HEK293T (cell line): ENCODE data around the gene RPL32.
A peak's percentile ranks its signal among the peaks of the same experiment; 100 is the strongest.

ENCODE experiments used
- CTCF ChIA-PET: fragments of 350-600 bp; formaldehyde crosslinking; extraction: SDS; loops from one replicate; lab custom pipeline; 2021; ENCODE audit warnings: antibody characterized with exemption, inconsistent platforms; lab: Yijun Ruan, JAX
- POLR2A ChIA-PET: fragments of 350-600 bp; formaldehyde crosslinking; extraction: SDS; loops from one replicate; lab custom pipeline; 2020; ENCODE audit warnings: antibody characterized with exemption, inconsistent platforms; lab: Yijun Ruan, JAX
- DNase-seq: peaks from one replicate; pipeline ENCODE4 v3.0.0; 2012; ENCODE audit warnings: mixed read lengths; ENCODE audit errors: extremely low spot score
- ARNT ChIP-seq: fragments of 450-650 bp; IDR thresholded peaks from 2 replicates; pipeline ENCODE4 v1.6.1; 2017; ENCODE audit warnings: mild to moderate bottlenecking
- BHLHE40 ChIP-seq: fragments of 450-650 bp; IDR thresholded peaks from 2 replicates; pipeline ENCODE4 v1.6.1; 2016; ENCODE audit warnings: mild to moderate bottlenecking, moderate library complexity, borderline replicate concordance
- CTBP1 ChIP-seq: fragments of 450-650 bp; IDR thresholded peaks from 2 replicates; pipeline ENCODE4 v1.6.1; 2016; ENCODE audit warnings: borderline replicate concordance
- ELF4 ChIP-seq: fragments of 450-650 bp; IDR thresholded peaks from 2 replicates; pipeline ENCODE4 v1.6.1; 2017; ENCODE audit warnings: antibody characterized with exemption
- FOXA1 ChIP-seq: fragments of 450-650 bp; IDR thresholded peaks from 2 replicates; pipeline ENCODE4 v1.6.1; 2016; ENCODE audit warnings: mild to moderate bottlenecking
- FOXK2 ChIP-seq: fragments of 450-650 bp; IDR thresholded peaks from 2 replicates; pipeline ENCODE4 v1.6.1; 2016; ENCODE audit warnings: mild to moderate bottlenecking
- FOXM1 ChIP-seq: fragments of 450-650 bp; IDR thresholded peaks from 2 replicates; pipeline ENCODE4 v1.6.1; 2017; ENCODE audit warnings: mild to moderate bottlenecking, borderline replicate concordance
- HDGF ChIP-seq: fragments of 450-650 bp; IDR thresholded peaks from 2 replicates; pipeline ENCODE4 v1.6.1; 2017; ENCODE audit warnings: antibody characterized with exemption, borderline replicate concordance
- L3MBTL2 ChIP-seq: fragments of 450-650 bp; conservative IDR thresholded peaks from 2 replicates; pipeline ENCODE4 v1.6.1; 2016; ENCODE audit warnings: mild to moderate bottlenecking
- LEF1 ChIP-seq: fragments of 450-650 bp; IDR thresholded peaks from 2 replicates; pipeline ENCODE4 v1.6.1; 2017; ENCODE audit warnings: mild to moderate bottlenecking, borderline replicate concordance
- NFRKB ChIP-seq: fragments of 450-650 bp; IDR thresholded peaks from 2 replicates; pipeline ENCODE4 v1.6.1; 2016; ENCODE audit warnings: mild to moderate bottlenecking, moderate library complexity
- SP1 ChIP-seq: fragments of 450-650 bp; IDR thresholded peaks from 2 replicates; pipeline ENCODE4 v1.6.1; 2017
- SUZ12 ChIP-seq: fragments of 450-650 bp; IDR thresholded peaks from 2 replicates; pipeline ENCODE4 v1.6.1; 2016; ENCODE audit warnings: mild to moderate bottlenecking
- TARDBP ChIP-seq: fragments of 450-650 bp; IDR thresholded peaks from 2 replicates; pipeline ENCODE4 v1.6.1; 2016
- ZNF384 ChIP-seq: fragments of 450-650 bp; IDR thresholded peaks from 2 replicates; pipeline ENCODE4 v1.6.1; 2016
- TF ChIP-seq, protein P1 (sequence below): fragments of 450-650 bp; IDR thresholded peaks from 2 replicates; pipeline ENCODE4 v1.6.1; 2016

Gene RPL32

GRCh38 chr3:12835052-12835665 is 6.2 kb downstream of the RPL32 start:
- ChIA-PET CTCF (no interaction called here), POLR2A (no interaction called here)
- DNase-seq, result no peak
- TF ChIP-seq, protein P1, sequence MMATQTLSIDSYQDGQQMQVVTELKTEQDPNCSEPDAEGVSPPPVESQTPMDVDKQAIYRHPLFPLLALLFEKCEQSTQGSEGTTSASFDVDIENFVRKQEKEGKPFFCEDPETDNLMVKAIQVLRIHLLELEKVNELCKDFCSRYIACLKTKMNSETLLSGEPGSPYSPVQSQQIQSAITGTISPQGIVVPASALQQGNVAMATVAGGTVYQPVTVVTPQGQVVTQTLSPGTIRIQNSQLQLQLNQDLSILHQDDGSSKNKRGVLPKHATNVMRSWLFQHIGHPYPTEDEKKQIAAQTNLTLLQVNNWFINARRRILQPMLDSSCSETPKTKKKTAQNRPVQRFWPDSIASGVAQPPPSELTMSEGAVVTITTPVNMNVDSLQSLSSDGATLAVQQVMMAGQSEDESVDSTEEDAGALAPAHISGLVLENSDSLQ, result no peak
- TF ChIP-seq L3MBTL2, result no peak
- TF ChIP-seq TARDBP, result no peak
- no peak for TF ChIP-seq LEF1
- TF ChIP-seq ZNF384, result no peak
- no peak for TF ChIP-seq ELF4
- no peak for TF ChIP-seq ARNT
- no peak for TF ChIP-seq FOXK2
- TF ChIP-seq BHLHE40, result no peak
- TF ChIP-seq FOXA1, result no peak
- no peak for TF ChIP-seq NFRKB
- no peak for TF ChIP-seq SUZ12
- TF ChIP-seq HDGF, result no peak
- no peak for TF ChIP-seq CTBP1
- no peak for TF ChIP-seq SP1
- no peak for TF ChIP-seq FOXM1

DNA sequence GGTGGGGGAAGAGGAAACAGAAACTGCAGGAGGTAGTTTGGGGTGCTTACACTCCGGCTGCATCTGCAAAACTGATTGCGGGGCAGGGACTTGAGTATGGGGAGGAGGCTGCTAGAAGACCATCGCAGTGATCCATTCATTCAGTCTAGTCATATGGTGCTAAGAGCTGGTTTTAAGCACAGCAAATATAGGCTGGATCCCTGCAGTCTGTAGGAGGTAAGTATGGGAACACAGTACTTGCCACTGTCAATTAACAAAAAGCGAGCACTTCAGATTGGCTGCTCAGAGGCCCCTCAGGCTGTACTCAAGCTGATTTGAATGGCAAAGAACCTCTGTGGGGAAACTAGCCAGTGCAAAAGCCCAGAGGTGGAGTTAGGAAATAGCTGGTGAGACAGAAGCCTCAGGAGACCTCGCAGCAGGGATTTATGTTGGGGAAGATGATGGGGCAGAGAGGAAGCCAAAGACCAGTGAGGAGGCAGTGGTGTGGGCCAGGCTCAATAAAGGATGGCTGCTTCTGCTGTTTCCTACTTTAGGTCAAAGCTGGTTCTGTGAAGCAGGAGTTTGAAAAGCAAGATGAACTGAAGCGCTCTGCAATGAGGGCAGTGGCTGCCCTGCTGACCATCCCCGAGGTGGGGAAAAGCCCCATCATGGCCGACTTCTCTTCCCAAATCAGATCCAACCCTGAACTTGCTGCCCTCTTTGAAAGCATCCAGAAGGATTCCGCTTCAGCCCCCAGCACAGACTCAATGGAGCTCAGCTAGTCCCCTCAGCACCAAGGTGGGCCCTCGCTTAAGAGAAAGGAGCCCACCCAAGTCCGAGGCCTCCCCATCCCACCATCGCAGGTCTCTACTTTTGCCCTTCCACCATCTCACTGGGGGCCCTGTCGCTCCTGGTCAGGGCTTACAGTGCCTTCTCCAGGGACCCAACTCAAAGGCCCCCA is 7.9 kb downstream of the RPL32 start:
- TF ChIP-seq ELF4 (peak; percentile 24), FOXA1 (no peak)
- POLR2A ChIA-PET, result interaction anchor here (1.2 to 1.8 kb wide), 2 partner anchors 8 to 18 kb away, joined by 3 to 10 read pairs; partner anchors contain the start of gene RPL32
- CTCF ChIA-PET, result interaction anchor here (0.9 kb wide), 1 partner anchor 10 kb away, joined by 3 read pairs; no protein-coding TSS in a partner anchor
- DNase-seq, result no peak

DNA sequence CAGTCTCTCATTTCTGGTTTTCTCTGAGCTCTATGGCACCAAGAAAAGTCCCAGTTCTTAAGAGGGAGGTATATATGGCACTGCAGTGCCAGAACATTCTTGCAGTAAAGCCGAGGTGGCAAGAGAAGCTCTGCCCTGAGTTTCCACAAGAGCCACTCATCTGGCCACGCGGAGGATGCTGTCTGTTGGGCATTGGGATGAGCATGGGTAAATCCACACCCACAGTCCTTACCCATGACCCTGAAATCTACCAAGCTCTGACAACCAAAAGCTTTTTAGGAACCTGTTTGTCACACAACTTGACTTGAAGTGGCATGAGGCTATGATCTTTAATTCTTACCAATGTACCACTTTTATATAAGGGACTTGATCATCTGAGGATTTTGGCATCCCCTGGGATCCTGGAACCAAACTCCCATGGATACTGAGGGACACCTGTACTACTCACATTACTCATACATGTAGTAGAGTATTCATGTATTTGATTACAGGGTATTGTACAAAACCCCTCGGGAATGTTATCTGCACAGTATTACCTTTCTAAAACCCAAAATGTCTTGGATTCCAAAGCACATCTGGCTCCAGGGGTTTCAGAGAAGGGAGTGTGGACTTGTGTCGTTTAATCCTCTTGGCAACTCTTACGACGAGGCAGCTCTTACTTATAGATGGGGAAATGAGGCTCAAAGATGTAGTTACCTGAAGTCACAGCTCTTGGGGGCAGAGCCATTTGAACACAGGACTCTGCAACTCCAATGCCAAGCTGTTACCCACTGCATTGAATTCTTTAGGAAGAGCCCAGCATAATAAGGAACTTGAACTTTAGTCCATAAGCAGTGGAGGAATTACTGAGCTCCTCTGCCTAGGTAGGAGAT is 8.8 kb downstream of the RPL32 start:
- TF ChIP-seq SUZ12 (no peak), BHLHE40 (peak; percentile 6; the same call in 1 of the 2 replicates), SP1 (no peak), ARNT (0 out of 2 replicates have a peak, but pooled peaks have one; percentile 19), NFRKB (no peak), L3MBTL2 (no peak), HDGF (no peak), TARDBP (no peak)
- TF ChIP-seq, protein P1, result no peak
- CTCF ChIA-PET, result interaction anchor here (0.5 to 1.0 kb wide), 2 partner anchors 10 to 50 kb away, joined by 3 to 4 read pairs; no protein-coding TSS in a partner anchor
- no peak for DNase-seq
- POLR2A ChIA-PET, result interaction anchor here (1.2 to 1.8 kb wide), 2 partner anchors 9 to 17 kb away, joined by 3 to 10 read pairs; partner anchors contain the start of gene RPL32

DNA sequence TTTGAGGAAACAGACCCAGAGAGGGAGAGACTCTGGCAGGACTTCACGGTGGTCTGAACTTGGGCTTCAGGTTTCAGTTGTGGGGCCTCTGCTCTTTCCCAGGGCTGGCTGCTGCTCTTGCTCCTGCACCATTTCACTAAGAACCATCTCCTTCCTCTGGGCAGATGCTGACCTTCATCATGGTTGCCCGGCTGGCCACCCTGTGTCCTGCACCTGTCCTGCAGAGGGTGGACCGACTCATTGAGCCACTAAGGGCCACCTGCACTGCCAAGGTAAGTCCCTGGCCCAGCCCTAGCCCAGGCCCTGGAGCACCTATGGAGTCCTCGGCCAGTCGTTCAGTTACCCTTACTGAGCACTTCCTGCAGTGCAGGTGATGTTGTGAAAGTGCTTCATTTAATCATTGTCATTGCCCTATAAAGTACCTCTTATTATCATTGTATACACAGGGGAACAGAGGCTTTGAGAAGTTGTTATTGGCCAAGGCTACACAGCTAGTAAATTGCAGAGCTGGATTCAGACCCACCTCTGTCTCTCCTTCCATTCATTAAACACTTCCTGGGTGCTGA is 10.0 kb downstream of the RPL32 start:
- ChIA-PET POLR2A (interaction anchor here (2.4 kb wide), 1 partner anchor 10 kb away, joined by 7 read pairs; the partner anchor contains the start of gene RPL32), CTCF (interaction anchor here (0.7 kb wide), 1 partner anchor 43 kb away, joined by 3 read pairs; no protein-coding TSS in a partner anchor)
- no peak for DNase-seq
- TF ChIP-seq SUZ12, result no peak
- TF ChIP-seq ELF4, result no peak
- TF ChIP-seq, protein P1, result no peak
- TF ChIP-seq ZNF384, result no peak
- no peak for TF ChIP-seq FOXM1
- no peak for TF ChIP-seq TARDBP

- CTCF ChIA-PET, result interaction anchor here (0.7 to 1.5 kb wide), 2 partner anchors 11 to 43 kb away, joined by 3 read pairs; partner anchors contain the start of gene RPL32
- no peak for TF ChIP-seq HDGF
- TF ChIP-seq SUZ12, result no peak
- TF ChIP-seq L3MBTL2, result no peak
- no peak for DNase-seq
- POLR2A ChIA-PET, result interaction anchor here (0.9 to 2.4 kb wide), 2 partner anchors 10 to 11 kb away, joined by 3 to 7 read pairs; partner anchors contain the start of gene RPL32
Observed at GRCh38 chr3:12830785-12831156, 10.6 kb downstream of the RPL32 start.
